ENCODE data around the gene NELL1.

Gene NELL1

GRCh38 chr11:20980736-20981135 is 311.4 kb downstream of the NELL1 start:
- TF ChIP-seq CTCF (IDR thresholded peaks at IDR 0.05; ENCODE audit: low read depth, low read length, missing control alignments), result no peak
- in situ Hi-C loops (cut with HindIII; ENCODE audit: low sequenced_read_pairs), result no loop called here
- DNase-seq (ENCODE audit: low read depth), result peak; percentile 40
- no peak overlapping the region for H3K4me3 ChIP-seq (ENCODE audit: low read depth, low read length)

GRCh38 chr11:20990447-20990846 is 321.1 kb downstream of the NELL1 start:
- TF ChIP-seq CTCF (IDR thresholded peaks at IDR 0.05; ENCODE audit: low read depth, low read length, missing control alignments), result no peak
- DNase-seq (ENCODE audit: low read depth), result no peak
- in situ Hi-C loops (cut with HindIII; ENCODE audit: low sequenced_read_pairs), result no loop called here
- no peak overlapping the region for H3K4me3 ChIP-seq (ENCODE audit: low read depth, low read length)

GRCh38 chr11:20991471-20991870 is 322.1 kb downstream of the NELL1 start:
- no peak for DNase-seq (ENCODE audit: low read depth)
- no peak for TF ChIP-seq CTCF (IDR thresholded peaks at IDR 0.05; ENCODE audit: low read depth, low read length, missing control alignments)
- no peak overlapping the region for H3K4me3 ChIP-seq (ENCODE audit: low read depth, low read length)
- in situ Hi-C loops (cut with HindIII; ENCODE audit: low sequenced_read_pairs), result no loop called here

- DNase-seq (ENCODE audit: low read depth), result no peak
- no peak for TF ChIP-seq CTCF (IDR thresholded peaks at IDR 0.05; ENCODE audit: low read depth, low read length, missing control alignments)
- H3K4me3 ChIP-seq (ENCODE audit: low read depth, low read length), result no peak overlapping the region
- in situ Hi-C loops (cut with HindIII; ENCODE audit: low sequenced_read_pairs), result no loop called here
Measured at GRCh38 chr11:21007297-21007696, 337.9 kb downstream of the NELL1 start.

GRCh38 chr11:21018248-21018647 is 348.9 kb downstream of the NELL1 start:
- TF ChIP-seq CTCF (IDR thresholded peaks at IDR 0.05; ENCODE audit: low read depth, low read length, missing control alignments), result no peak
- H3K4me3 ChIP-seq (ENCODE audit: low read depth, low read length), result no peak overlapping the region
- DNase-seq (ENCODE audit: low read depth), result no peak
- in situ Hi-C loops (cut with HindIII; ENCODE audit: low sequenced_read_pairs), result no loop called here

- H3K4me3 ChIP-seq (ENCODE audit: low read depth, low read length), result no peak overlapping the region
- DNase-seq (ENCODE audit: low read depth), result no peak
- no peak for TF ChIP-seq CTCF (IDR thresholded peaks at IDR 0.05; ENCODE audit: low read depth, low read length, missing control alignments)
- in situ Hi-C loops (cut with HindIII; ENCODE audit: low sequenced_read_pairs), result no loop called here
Measured at GRCh38 chr11:21026685-21027084, 357.3 kb downstream of the NELL1 start.

- TF ChIP-seq CTCF (IDR thresholded peaks at IDR 0.05; ENCODE audit: low read depth, low read length, missing control alignments), result no peak
- in situ Hi-C loops (cut with HindIII; ENCODE audit: low sequenced_read_pairs), result no loop called here
- DNase-seq (ENCODE audit: low read depth), result no peak
- no peak overlapping the region for H3K4me3 ChIP-seq (ENCODE audit: low read depth, low read length)
Measured at GRCh38 chr11:21037850-21038249, 368.5 kb downstream of the NELL1 start.
